ENCODE data around the gene TMC5. TPM values are rescaled to one million over a fixed set of nuclear protein-coding genes. Genes with fewer than 3 reads are reported as not detected.

The TMC5 gene
- total and polyA plus RNA-seq, 4 donors, result 0.50 to 1.2 (median 0.83) TPM

DNA sequence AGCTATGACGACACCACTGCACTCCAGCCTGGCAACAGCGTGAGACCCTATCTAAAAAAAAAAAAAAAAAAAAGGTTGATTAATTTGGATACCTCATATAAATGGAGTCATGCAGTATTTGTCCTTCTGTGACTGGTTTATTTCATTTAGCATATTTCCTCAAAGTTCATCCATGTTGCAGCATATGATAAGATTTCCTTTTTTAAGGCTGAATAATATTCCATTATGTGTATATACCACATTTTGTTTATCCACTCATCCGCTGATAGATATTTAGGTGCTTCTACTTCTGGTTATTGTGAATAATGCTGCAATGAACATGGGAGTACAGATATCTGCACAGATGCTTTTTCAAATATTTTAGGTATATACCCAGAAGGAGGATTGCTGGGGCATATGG, 43.3 kb upstream of the TMC5 start:
- TF ChIP-seq RXRA (IDR thresholded peaks at IDR 0.05) (no peak), ATF3 (IDR thresholded peaks at IDR 0.05) (no peak), HNF4A (conservative IDR thresholded peaks at IDR 0.05) (no peak), EGR1 (IDR thresholded peaks at IDR 0.05; ENCODE audit: low read depth in 2 of 2) (no peak), TAF1 (conservative IDR thresholded peaks at IDR 0.05) (no peak), NR2F2 (IDR thresholded peaks at IDR 0.05) (no peak), GABPA (IDR thresholded peaks at IDR 0.05 in 1 of 2, conservative IDR thresholded peaks at IDR 0.05 in 1 of 2) (no peak), FOXA2 (IDR thresholded peaks at IDR 0.05) (no peak), FOXA1 (IDR thresholded peaks at IDR 0.05) (no peak), JUND (IDR thresholded peaks at IDR 0.05) (no peak), HNF4G (IDR thresholded peaks at IDR 0.05) (no peak), YY1 (IDR thresholded peaks at IDR 0.05) (no peak), CTCF (IDR thresholded peaks at IDR 0.05; ENCODE audit: low read depth, low read length, missing input control) (no peak), MAX (IDR thresholded peaks at IDR 0.05) (no peak), RAD21 (IDR thresholded peaks at IDR 0.05) (no peak)
- TF ChIP-seq, protein P1, sequence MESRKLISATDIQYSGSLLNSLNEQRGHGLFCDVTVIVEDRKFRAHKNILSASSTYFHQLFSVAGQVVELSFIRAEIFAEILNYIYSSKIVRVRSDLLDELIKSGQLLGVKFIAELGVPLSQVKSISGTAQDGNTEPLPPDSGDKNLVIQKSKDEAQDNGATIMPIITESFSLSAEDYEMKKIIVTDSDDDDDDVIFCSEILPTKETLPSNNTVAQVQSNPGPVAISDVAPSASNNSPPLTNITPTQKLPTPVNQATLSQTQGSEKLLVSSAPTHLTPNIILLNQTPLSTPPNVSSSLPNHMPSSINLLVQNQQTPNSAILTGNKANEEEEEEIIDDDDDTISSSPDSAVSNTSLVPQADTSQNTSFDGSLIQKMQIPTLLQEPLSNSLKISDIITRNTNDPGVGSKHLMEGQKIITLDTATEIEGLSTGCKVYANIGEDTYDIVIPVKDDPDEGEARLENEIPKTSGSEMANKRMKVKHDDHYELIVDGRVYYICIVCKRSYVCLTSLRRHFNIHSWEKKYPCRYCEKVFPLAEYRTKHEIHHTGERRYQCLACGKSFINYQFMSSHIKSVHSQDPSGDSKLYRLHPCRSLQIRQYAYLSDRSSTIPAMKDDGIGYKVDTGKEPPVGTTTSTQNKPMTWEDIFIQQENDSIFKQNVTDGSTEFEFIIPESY (IDR thresholded peaks at IDR 0.05), result no peak
- TF ChIP-seq, protein P2, sequence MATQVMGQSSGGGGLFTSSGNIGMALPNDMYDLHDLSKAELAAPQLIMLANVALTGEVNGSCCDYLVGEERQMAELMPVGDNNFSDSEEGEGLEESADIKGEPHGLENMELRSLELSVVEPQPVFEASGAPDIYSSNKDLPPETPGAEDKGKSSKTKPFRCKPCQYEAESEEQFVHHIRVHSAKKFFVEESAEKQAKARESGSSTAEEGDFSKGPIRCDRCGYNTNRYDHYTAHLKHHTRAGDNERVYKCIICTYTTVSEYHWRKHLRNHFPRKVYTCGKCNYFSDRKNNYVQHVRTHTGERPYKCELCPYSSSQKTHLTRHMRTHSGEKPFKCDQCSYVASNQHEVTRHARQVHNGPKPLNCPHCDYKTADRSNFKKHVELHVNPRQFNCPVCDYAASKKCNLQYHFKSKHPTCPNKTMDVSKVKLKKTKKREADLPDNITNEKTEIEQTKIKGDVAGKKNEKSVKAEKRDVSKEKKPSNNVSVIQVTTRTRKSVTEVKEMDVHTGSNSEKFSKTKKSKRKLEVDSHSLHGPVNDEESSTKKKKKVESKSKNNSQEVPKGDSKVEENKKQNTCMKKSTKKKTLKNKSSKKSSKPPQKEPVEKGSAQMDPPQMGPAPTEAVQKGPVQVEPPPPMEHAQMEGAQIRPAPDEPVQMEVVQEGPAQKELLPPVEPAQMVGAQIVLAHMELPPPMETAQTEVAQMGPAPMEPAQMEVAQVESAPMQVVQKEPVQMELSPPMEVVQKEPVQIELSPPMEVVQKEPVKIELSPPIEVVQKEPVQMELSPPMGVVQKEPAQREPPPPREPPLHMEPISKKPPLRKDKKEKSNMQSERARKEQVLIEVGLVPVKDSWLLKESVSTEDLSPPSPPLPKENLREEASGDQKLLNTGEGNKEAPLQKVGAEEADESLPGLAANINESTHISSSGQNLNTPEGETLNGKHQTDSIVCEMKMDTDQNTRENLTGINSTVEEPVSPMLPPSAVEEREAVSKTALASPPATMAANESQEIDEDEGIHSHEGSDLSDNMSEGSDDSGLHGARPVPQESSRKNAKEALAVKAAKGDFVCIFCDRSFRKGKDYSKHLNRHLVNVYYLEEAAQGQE (IDR thresholded peaks at IDR 0.05), result no peak
- no peak overlapping the region for H3K4me3 ChIP-seq (ENCODE audit: low read depth in 1 of 3, low read length in 3 of 3)
- WGBS, result 97% methylated on average over 3 of the region's 3 CpGs

More for the DNA sequence above, 43.3 kb upstream of the TMC5 start:
- Histone ChIP-seq H3K4me1 (ENCODE audit: control insufficient read depth in 4 of 4, insufficient read depth in 4 of 4, low read length in 3 of 4) (peaks cover 0 to under 1% (median 0%) of the 10 kb centered on the region in 4 donors), H3K36me3 (ENCODE audit: control insufficient read depth in 4 of 4, insufficient read depth in 3 of 4, low read depth in 1 of 4, low read length in 3 of 4) (no peaks in the 10 kb centered on the region), H3K9me3 (ENCODE audit: control insufficient read depth in 4 of 4, low read length in 3 of 4) (no peaks in the 10 kb centered on the region), H3K9ac (ENCODE audit: low read depth in 1 of 2, low read length in 2 of 2) (no peak overlapping the region), H3K27ac (ENCODE audit: low read depth in 1 of 2, low read length in 2 of 2) (no peak overlapping the region), H3K27me3 (ENCODE audit: control insufficient read depth in 4 of 4, insufficient read depth in 4 of 4, low read length in 3 of 4) (no peaks in the 10 kb centered on the region)
- no peak for DNase-seq (ENCODE audit: low spot score)

All from liver (tissue), 9 donors.